ENCODE results near the gene WRAP73.
A peak's percentile ranks its signal among the peaks of the same experiment; 100 is the strongest.
"Not testable (repeated sequence)": the region's sequence is repeated elsewhere in the genome, so short reads cannot be mapped to it uniquely, and the experiment has no call there.

WRAP73 gene

DNA sequence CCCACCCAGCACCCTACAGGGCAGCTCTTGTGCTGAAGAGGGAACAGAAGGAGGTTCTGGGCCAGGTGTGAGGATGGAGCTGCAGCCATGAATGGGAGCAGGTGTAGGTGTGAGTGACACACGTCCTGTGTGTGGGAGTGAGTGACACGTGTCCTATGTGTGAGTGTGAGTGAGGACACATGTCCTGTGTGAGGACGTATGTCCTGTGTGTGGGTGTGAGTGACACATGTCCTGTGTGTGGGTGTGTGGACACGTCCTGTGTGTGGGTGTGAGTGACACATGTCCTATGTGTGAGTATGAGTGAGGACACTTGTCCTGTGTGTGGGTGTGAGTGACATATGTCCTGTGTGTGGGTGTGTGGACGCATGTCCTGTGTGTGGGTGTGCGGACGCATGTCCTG lies 65.0 kb downstream of the WRAP73 start:
- H3K4me3 ChIP-seq (replicated peaks in 1 of 2; ENCODE audit: low read depth in 2 of 2, low read length in 2 of 2): no peak overlapping the region
- TF ChIP-seq, protein P1, sequence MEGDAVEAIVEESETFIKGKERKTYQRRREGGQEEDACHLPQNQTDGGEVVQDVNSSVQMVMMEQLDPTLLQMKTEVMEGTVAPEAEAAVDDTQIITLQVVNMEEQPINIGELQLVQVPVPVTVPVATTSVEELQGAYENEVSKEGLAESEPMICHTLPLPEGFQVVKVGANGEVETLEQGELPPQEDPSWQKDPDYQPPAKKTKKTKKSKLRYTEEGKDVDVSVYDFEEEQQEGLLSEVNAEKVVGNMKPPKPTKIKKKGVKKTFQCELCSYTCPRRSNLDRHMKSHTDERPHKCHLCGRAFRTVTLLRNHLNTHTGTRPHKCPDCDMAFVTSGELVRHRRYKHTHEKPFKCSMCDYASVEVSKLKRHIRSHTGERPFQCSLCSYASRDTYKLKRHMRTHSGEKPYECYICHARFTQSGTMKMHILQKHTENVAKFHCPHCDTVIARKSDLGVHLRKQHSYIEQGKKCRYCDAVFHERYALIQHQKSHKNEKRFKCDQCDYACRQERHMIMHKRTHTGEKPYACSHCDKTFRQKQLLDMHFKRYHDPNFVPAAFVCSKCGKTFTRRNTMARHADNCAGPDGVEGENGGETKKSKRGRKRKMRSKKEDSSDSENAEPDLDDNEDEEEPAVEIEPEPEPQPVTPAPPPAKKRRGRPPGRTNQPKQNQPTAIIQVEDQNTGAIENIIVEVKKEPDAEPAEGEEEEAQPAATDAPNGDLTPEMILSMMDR (IDR thresholded peaks at IDR 0.05; ENCODE audit: low read depth, low read length): no peak
- no peak for DNase-seq (ENCODE audit: low read depth in 2 of 2)

DNA sequence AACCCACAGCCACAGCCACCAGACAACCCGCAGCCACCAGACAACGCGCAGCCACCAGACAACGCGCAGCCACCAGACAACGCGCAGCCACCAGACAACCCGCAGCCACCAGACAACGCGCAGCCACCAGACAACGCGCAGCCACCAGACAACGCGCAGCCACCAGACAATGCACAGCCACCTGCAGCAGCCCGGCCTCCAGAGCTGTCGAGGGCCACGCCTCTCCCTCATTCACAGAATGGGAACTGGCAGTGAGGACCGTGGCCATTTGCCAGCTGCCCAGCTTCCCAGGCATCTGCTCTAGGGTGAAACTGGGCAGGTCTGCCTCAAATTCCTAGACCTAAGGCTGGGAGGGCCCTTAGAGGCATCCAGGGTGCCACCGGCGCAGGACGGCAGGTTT lies 66.2 kb downstream of the WRAP73 start:
- DNase-seq (ENCODE audit: low read depth in 2 of 2); H3K4me3 ChIP-seq (replicated peaks in 1 of 2; ENCODE audit: low read depth in 2 of 2, low read length in 2 of 2): not testable (repeated sequence)

DNA sequence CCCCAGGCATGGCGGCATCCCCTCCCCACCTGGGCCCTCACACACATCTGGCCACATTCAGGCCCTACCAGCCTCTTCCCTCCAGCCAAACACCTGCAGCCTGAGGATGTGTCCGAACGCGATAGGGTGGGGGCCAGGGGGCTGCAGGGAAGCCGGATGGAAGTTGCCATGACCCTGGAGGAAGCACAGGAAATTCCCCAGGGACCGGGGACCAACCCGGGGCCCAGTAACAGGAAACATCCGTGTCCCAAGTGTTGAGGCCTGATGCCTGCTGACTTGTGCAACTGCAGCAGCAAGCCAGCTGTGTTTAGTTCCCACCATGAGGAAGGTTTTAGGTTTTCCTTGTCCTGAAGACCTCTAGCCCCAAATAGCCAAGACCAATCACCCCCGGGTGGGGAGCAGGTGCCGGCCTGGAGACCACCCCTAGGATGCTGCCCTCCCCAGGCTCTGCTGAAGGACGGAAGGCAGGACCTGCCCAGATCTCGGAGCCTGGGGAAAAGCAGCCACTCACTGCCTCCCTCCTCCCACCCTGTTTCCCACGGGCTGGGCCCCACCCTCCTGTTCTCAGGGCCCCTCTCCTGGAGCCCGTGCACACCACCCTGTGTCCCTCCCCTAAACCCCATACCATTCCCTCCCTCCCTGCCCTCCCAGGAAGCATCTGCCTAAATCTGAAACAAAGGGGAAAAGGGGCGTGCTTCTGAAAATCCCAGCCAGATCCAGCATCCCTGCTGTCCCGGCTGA lies 68.4 kb downstream of the WRAP73 start:
- peak in 1 of 2 donors; percentile 23 for DNase-seq (ENCODE audit: low read depth in 2 of 2)
- H3K4me3 ChIP-seq (replicated peaks in 1 of 2; ENCODE audit: low read depth in 2 of 2, low read length in 2 of 2): no peak overlapping the region
- TF ChIP-seq, protein P1 (IDR thresholded peaks at IDR 0.05; ENCODE audit: low read depth, low read length): no peak

Measured in cardiac fibroblast (primary cell).